CD4-positive, alpha-beta T cell treated with Interferon alpha-2 for 1 hour (primary cell): ENCODE data around the gene SFI1.
"Not testable (repeated sequence)": the region's sequence is repeated elsewhere in the genome, so short reads cannot be mapped to it uniquely, and the experiment has no call there.

Experiments
- DNase-seq, 2 donors: peaks; one replicate each; pipeline ENCODE4 v3.0.0-alpha.2; 2020 to 2022

SFI1 gene

DNA sequence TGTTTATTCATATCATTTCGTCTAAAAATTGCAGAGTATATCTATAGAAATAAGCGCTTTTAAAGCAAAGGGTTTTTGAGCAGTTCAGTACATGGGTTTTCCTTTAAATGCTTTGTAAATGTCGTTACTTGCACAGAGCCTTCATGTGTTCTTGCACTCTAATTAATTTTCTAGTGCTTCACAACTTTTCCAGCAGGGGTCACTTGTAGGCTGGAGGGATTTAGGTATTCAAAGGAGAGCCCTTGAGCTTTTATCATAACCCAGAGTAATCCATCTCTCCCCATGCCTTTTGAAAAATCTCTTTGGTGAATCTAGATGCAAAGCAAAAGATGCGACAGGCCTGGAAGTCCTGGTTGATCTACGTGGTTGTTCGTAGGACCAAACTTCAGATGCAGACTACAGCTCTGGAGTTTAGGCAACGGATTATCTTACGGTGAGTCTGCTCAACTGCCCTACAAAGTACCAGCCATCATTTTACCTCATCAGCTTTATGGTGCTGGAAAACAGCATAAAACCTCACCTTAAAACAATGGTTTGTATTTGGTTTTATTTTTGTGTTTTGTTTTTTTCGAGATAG is 60.4 kb downstream of the SFI1 start:
- DNase-seq, result peak; percentile 4 to 56

GRCh38 chr22:31558546-31558945 is 62.2 kb downstream of the SFI1 start:
- DNase-seq, result not testable (repeated sequence)

GRCh38 chr22:31561238-31561887 is 65.0 kb downstream of the SFI1 start:
- peak; percentile 27 to 48 for DNase-seq

GRCh38 chr22:31561970-31562369 is 65.6 kb downstream of the SFI1 start:
- DNase-seq, result no peak

GRCh38 chr22:31566484-31566883 is 70.1 kb downstream of the SFI1 start:
- no peak for DNase-seq

DNA sequence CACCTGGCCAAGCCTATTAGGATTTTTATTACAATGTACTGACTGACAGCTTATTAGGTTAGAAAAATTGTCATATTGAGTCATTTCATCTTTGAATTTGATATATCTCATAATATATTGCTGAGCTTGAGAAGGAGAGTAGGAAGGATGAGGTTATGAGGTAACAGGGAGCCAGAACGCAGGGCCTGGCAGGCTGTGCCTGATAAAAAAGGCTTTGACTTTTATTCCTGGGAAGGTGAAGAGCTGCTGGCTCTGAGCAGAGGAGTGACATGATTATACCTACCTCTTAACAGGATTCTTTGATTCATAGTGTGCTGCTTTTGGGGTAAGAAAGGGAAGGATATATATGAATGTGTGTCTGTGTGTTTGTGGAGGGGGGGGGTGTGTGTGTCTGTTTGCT is 70.9 kb downstream of the SFI1 start:
- DNase-seq, result no peak

DNA sequence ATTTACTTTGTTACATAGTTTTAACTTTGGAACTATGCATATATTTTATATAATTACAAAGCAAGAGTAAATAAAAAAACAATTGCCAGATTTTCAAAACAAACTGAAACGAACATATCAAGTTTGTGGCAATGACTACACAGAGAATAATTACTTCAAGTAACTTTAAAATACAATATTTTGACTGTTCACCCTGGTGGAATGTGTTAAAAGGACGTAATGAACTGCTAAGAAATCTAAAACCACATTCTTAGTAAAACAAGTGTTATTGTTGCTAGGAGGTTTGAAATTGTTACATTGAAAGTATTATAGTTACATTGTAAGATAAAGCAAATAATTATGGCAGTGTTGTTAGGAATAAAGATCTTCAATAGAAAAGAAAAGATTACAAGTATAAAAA is 71.4 kb downstream of the SFI1 start:
- DNase-seq, result no peak

GRCh38 chr22:31569126-31569525 is 72.8 kb downstream of the SFI1 start:
- DNase-seq, result no peak

DNA sequence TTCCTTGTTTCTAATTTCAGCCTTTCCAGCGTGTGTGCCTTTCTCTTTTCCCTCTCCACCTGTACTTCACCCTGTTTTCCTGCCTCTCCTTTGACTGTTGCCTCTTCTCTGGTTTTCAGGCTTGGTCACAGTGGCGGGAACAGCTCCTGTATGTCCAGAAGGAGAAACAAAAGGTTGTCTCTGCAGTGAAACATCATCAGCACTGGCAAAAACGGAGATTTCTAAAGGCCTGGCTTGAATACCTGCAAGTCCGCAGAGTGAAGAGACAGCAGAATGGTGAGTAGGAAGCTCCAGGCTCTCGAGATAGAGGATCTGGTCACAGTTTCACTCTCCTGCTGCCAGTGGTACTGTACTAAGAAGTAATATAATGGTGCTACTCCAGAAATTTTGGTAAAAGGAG is 76.6 kb downstream of the SFI1 start:
- no peak for DNase-seq

DNA sequence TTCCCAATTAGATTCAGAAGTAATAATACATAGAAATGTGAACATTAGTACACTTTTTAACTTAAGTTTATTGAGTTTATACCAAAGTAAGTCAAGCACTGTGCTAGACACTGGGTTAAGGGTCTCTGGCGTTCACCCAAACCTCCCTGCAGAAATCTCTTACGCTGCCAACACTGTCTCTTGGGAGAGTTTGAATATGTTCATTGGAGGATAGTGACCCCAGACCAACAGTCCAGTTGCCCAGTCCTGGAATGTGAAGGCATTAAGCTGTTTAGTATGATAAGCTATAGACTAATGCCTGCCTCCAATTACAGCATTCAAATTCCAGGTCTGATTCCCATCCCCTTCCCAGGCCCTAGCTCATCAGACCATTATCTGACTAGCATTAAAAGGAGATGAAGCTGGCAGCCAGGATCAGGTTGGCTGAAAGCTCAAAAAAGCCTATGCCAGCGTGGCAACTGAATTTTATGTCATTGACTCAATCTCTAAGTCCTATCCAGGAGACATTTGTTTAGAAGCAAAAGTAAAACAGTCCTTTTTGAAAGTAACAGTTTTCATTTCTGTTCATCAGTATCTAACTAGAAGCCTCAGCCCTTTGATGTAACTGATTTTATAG is 77.8 kb downstream of the SFI1 start:
- no peak for DNase-seq

DNA sequence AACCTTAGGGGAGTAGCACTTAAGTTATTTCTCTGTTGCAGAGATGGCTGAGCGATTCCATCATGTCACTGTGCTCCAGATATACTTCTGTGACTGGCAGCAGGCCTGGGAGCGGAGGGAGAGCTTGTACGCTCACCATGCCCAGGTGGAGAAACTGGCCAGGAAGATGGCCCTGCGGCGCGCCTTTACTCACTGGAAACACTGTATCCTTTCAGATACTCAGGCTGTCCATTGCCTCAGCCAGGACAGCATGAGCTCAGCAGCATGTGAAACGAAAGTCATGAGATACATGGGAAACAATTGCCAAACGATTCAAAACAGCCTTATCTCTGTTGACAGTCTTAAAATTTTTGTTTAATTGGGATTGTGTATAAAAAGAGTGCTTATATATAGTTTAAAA is 78.9 kb downstream of the SFI1 start:
- DNase-seq, result no peak

DNA sequence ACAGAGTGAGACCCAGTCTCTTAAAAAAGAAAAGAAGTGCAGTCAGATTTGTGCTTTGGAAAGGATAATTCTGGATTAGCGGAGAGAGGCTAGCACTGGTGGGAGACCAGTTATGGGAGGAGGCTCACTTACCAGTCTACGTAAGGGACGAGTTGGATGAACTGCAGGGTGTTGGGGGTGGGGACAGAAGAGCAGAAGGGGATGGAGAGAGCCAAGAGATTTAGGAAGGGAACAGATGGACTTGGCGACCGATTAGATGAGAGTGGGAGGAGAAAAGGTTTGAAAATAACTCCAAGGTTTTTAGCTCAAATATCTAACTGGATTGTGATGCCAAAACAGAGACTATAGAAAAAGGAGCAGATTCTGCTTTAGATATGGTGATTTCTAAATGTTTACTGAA is 81.4 kb downstream of the SFI1 start:
- no peak for DNase-seq

GRCh38 chr22:31578171-31578570 is 81.8 kb downstream of the SFI1 start:
- DNase-seq, result no peak

DNA sequence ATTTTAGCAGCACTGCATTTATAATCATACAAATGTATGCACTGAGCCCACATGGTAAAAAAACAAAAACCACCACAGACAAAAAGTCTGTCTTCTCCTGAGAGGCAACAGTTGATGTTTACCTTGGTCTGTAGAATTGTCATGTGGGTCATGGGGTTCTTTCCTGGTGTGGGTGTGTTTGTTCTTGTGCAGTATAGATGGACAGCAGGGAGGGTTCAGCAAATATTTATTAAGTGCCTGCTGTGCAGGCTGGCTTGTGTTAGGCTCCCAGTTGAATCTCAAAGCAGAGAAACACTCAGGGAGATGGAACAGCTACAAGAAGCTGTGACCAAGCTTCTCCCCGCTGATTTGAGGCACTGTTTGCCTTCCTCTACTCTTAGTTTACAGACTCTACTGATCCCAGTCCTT is 83.5 kb downstream of the SFI1 start:
- no peak for DNase-seq

DNA sequence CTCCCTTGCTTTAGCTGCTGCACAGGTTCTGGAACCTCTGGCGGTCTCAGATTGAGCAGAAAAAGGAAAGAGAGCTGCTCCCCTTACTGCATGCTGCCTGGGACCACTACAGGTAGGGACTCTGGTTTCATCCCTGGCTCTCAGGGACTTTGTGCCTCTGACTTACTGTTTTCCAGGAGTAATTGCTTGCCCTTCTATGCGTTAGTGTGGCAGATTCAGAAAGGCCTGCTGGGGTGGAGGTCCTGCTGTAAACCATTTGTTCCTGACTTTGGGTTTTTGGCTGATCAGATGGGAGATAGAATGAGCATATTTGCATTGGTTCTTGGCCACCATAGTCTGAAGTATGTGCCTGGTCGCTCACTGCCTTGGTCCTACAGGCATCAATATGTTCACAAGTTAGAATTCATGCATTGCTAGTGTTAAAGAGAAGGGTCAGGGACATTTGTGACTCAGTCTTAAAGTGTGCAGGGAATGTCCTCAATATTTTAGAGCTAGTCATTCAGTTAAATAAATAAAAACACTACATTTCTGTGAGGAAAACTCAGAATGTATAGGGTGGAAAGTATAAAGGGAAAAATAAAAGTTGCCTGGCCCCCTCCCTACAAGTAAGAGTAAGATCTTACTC is 87.6 kb downstream of the SFI1 start:
- DNase-seq, result no peak

- peak in 1 of 2 donors; percentile 36 for DNase-seq
Measured at GRCh38 chr22:31584804-31585160, 88.4 kb downstream of the SFI1 start.

DNA sequence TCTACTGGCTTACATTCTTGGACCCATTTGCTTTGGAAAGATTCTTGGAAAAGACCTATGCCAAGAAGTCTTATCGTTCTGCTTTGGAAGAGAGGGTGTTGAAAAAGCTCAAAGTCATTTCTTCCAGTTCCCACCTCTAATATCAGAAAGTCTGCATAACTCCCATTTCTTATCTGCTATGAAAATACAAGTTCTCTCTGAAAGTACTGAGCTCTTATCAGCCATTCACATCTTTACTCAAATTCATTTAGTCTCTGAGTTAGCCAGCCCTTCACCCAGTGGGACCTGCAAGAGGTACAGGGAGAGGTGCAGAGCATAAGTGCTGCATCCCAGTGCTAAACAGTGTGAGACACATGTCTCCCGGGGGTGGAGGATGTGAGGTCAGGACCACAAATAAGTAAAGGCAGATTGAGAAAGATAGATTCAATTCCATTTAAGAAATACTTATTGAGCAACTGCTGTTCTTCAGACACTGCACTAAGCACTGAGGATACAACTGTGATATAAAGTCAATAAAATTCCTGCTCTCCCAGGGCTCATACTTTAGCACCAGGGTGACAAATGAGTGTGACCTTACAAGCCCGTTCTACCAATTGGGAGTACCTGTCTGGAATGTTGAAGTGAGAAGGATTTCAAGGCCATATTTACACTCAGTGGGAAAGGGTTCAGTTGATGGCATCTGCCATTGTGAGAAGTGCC is 89.0 kb downstream of the SFI1 start:
- peak in 1 of 2 donors; percentile 12 for DNase-seq

GRCh38 chr22:31586137-31586920 is 90.0 kb downstream of the SFI1 start:
- no peak for DNase-seq

- DNase-seq, result no peak
Measured at GRCh38 chr22:31588970-31589675, 92.8 kb downstream of the SFI1 start.

DNA sequence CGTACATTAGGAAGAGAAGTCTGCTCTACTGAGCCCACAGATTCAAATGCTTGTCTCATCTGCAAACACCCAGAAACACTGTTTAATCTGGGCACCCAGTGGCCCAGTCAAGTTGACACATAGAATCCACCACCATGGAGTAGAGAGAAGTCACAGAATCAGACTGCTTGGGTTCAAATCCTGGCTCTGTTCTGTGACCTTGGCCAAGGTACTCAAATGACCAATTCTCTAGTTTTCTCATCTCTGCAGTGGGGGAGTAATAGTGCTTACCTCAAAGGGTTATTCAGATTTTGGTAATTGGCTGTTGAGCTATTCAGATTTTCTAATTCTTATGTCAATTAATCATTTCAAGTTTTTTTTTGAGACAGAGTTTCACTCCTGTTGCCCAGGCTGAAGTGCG is 93.8 kb downstream of the SFI1 start:
- not testable (repeated sequence) for DNase-seq

GRCh38 chr22:31595271-31595670 is 98.9 kb downstream of the SFI1 start:
- no peak for DNase-seq
